ENCODE measurements around the gene FASTKD2.

DNA sequence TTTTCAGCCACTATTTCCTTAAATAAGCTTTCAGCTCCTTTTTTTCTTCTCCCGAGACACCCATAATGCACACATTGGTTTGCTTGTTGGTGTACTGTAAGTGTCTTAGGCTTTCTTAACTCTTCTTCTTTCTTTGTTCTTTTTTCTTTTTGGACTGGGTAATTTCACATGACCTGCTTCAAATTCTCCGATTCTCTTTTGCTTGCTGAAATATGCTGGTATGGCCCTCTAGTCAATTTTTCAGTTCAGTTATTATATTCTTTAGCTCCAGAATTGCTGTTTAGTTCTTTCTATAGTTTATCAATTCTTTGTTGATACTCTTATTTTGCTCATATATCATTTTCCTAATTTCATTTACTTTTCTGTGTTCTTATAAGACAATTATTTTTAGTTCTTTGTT, 15.3 kb downstream of the FASTKD2 start:
- TF ChIP-seq, protein P1, sequence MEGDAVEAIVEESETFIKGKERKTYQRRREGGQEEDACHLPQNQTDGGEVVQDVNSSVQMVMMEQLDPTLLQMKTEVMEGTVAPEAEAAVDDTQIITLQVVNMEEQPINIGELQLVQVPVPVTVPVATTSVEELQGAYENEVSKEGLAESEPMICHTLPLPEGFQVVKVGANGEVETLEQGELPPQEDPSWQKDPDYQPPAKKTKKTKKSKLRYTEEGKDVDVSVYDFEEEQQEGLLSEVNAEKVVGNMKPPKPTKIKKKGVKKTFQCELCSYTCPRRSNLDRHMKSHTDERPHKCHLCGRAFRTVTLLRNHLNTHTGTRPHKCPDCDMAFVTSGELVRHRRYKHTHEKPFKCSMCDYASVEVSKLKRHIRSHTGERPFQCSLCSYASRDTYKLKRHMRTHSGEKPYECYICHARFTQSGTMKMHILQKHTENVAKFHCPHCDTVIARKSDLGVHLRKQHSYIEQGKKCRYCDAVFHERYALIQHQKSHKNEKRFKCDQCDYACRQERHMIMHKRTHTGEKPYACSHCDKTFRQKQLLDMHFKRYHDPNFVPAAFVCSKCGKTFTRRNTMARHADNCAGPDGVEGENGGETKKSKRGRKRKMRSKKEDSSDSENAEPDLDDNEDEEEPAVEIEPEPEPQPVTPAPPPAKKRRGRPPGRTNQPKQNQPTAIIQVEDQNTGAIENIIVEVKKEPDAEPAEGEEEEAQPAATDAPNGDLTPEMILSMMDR (IDR thresholded peaks at IDR 0.05; ENCODE audit: low read length): no peak
- TF ChIP-seq EZH2phosphoT487 (IDR thresholded peaks at IDR 0.05; ENCODE audit: low read length): no peak
- no peak for TF ChIP-seq EZH2 (optimal IDR thresholded peaks at IDR 0.05; ENCODE audit: low read depth, low read length)
